GM19463 (cell line): ENCODE measurements around the gene ASB8.
A peak's percentile ranks its signal among the peaks of the same experiment; 100 is the strongest.
"Not testable (repeated sequence)": the region's sequence is repeated elsewhere in the genome, so short reads cannot be mapped to it uniquely, and the experiment has no call there.

ENCODE experiments used
- ATAC-seq: cut with Tn5 transposase; IDR thresholded peaks from one replicate; pipeline ENCODE4 v1.9.1; 2021; ENCODE audit warnings: mild to moderate bottlenecking, moderate library complexity; ENCODE audit not compliant: unreplicated experiment

The ASB8 gene

DNA sequence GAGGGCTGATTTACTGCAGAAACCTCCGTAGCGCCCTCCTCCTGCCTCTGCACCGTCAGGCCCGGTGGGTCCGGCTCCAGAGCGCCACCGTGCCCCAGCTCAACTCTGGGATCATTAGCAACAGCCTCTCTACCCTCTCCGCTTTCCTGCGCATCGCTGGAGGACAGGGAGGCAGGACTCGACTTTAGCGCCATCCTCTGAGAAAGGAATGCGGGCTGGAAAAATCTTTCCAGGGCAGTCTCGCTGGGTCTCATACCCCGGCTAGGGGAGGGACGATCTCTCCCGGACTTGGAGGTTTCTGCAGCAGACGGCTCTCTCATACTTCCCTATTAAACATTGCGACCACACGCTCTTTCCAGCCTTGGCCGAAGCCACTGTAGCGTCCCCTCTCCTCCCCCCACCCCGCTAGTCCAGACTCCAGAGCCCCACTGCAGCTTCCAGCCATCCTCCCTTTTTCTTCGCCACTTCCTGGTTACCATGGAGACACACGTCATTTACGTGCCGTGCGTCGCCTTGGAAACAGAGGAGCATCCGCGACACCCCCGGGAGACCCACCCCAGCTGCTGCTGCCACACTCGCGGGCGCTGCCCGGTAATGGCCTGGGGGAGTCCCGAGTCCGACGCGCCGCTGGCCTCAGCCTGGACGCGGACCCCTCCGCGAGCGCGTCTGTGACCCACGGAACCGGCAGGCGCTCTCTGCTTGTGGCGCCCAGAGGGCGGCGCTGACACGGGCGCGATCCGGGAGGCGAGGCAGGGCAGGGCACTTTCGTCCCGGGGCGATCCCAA lies 26.0 kb upstream of the ASB8 start, which contains the start of gene CCDC184:
Gene CCDC184 (plus strand): TSS at position 554 of the 785 bp plus-strand sequence. CDS start 479 bp downstream, outside the sequence.
- peak; percentile 75 for ATAC-seq

DNA sequence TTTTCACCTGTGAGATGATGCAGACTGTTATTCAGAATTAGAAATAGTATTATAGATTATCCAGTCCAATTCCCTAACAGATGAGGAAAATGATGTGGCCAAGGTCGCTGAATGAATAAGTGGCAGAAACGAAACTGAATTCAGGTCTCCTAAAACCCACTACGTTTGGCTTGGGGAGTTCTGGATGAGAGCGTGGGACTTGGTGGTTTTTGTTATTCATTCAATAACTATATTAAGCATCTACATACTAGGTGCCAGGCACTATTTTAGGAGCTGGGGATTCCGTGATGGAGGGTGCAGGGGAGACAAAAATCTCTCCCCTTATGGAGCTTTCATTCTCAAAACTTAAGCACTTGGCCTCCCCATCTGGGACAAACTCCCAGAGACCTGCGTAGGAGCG lies 25.3 kb upstream of the ASB8 start:
- no peak for ATAC-seq

DNA sequence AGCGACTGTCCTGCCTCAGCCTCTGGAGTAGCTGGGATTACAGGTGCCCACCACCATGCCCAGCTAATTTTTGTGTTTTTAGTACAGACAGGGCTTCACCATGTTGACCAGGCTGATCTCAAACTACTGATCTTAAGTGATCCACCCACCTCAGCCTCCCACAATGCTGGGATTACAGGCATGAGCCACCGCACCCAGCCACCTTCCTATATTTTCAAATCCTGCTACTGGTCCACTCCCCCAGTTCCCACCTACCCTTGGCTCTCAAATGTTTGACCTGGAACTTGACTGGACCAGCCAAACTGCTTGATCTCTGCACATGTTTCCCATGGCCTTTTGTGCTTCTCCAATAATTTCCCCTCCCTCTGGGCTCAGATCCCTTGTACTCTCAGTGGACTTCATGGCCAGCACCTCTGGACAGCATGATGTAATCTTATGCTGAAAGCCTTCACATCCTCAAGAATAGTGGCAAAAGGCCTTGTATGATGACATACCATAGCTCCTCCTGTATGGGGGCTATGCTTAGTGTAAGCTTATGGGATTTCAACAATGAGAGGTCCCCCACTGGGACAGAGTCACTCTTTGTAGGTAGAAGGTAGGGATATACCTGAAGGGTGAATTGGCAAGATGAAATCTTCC lies 23.7 kb upstream of the ASB8 start:
- no peak for ATAC-seq

GRCh38 chr12:48180424-48180823 lies 23.1 kb upstream of the ASB8 start:
- ATAC-seq: no peak

DNA sequence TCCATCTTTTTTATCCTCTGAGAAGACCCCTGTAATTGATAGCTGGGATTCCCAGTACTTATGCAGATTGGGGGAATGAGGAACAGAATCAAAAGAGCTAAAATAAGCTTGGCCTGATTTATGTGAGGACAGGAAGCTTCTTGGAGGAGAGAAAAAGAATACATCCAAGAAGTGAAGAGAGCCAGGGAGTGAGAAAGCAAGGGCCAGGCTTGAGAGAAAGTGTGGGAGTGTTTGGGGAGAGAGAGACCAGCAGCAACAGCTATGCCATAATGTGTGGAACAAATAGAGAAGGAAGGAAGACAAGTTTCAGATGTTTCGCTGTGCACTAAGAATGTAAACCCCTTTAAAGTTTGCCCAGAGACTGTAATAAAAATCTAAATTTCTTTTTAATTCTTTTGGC lies 22.2 kb upstream of the ASB8 start:
- no peak for ATAC-seq

GRCh38 chr12:48177982-48178381 lies 20.7 kb upstream of the ASB8 start:
- no peak for ATAC-seq

GRCh38 chr12:48176417-48176751 lies 19.1 kb upstream of the ASB8 start:
- no peak for ATAC-seq

- no peak for ATAC-seq
These were observed 18.5 kb upstream of the ASB8 start for GRCh38 chr12:48175613-48176416.

DNA sequence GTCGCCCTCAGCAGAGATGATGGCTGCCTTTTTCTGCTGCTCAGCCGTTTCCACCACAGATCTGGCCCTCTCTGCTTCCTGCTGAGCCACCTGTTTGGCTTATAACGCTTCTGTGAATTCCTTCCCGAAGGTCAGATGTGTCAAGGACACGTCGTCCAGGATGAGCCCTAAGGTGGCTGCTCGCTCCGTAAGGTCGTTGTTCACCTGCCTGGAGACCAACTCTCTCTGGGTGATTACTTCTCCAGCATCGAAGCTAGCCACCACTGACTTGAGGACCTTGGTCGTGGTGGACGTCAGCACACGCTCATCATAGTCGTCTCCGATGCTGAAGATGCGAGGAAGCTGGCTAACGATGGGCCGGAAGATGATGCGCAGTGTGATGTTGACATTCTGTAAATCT lies 11.7 kb upstream of the ASB8 start:
- ATAC-seq: no peak

DNA sequence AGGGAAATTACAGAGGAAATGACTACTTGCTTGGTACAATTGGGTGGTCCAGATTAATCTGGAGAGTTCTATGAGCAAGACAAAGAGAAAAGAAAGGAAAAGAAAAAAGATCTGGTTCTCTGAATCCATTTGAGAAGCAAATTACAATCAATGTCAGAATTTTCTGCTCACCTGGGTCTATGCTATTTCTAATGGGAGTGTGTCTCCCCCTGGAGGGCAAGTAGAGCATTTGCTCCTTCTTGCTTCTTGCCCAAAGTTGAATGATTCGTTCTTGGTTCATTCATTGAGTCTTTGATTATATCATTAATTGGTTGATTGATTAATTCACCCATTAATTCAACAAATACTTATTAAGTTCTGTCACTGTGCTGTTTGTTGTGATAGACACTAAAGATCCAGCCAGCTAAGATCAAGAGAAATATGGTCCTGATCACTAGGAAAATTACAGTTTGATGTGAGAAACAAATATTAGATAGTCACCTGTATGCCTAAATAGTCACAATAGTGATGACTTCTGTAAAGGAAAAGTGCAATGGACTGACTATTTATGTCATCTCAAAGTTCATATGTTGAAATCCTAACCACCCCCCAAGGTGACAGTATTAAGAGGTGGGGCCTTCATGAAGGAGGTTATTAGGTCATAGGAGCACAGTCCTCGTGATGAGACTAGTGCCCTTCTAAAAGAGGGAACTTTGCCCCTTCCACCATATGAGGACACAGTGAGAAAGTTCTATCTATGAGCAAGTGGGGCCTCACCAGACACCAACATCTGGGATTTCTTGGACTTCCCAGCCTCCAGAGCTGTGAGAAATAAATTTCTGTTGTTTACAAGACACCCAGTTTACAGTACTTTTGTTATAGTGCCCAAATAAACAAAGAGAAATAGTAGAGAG lies 8.0 kb upstream of the ASB8 start:
- no peak for ATAC-seq

DNA sequence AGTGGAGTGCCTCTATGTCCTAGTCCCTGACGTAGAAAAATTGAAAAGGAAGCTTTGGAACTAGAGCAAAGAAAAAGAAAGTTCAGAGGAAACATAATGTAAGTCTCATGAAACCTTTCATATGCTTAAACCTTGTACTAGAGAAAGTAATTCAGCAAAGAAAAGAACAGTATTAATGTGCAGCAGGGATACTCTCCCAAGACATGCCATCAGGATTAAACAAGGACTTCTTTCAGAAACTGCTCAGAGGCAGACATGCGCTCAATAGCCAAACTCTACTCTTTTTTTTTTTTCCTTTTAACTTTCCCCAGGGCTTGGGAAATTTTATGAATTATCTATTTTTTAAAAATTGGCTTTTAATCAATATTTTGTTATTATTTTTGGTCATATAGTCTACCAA lies 7.1 kb upstream of the ASB8 start:
- ATAC-seq: no peak

- ATAC-seq: no peak
These were observed 5.9 kb upstream of the ASB8 start for GRCh38 chr12:48163150-48163747.

DNA sequence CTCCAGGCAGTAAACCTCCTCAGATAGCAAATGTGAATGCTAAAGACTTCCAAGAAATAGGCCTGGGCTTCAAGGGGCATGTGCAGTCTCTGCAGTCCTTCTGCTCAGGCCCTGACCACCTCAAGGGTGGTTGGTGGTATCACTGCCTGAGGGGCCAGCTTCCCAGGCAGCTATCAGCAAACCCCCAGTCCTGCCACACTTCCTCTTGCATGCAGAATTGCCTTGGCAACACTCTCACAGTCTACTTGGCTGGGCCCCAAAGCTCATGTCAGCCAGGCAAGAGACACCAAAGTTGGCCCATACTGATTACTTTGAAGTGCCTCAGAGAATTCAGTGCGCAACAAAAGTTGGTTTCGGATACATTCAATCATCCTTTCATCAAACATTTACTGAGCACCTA lies 3.5 kb upstream of the ASB8 start:
- ATAC-seq: no peak

GRCh38 chr12:48160046-48160445 lies 2.7 kb upstream of the ASB8 start:
- no peak for ATAC-seq

GRCh38 chr12:48157889-48158370 lies 615 bp upstream of the ASB8 start:
- no peak for ATAC-seq

DNA sequence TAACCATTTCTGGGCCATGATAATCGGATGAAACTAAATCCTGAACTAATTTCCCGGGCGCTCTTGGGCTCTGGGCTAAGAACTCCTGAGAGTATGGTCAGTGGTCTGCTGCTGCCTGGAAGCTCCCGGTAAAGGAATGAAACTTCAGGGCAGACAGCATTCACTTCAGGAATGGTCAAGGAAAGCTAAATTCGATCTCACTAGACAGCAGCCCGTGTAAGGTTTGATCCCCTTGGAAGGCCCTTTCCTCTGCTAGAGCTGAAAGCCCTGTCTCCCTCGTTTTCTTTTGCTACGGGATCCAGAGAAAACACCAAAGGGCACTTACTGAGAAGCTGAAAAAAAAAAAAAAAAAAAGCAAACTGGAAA lies 680 bp downstream of the ASB8 start:
- no peak for ATAC-seq

DNA sequence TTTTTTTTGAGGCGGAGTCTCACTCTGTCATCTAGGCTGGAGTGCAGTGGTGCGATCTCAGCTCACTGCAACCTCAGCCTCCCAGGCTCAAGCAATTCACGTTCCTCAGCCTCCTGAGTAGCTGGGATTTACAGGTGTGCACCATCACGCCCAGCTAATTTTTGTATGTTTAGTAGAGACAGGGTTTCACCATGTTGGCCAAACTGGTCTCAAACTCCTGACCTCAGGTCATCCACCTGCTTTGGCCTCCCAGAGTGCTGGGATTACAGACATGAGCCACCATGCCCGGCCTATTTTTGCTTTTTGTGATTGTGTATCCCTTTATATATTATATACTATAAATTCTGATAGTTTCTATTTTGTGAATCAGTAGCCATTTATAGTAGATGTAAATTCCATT lies 1.5 kb downstream of the ASB8 start:
- ATAC-seq: not testable (repeated sequence)

GRCh38 chr12:48151103-48151771 lies 6.1 kb downstream of the ASB8 start:
- ATAC-seq: no peak

DNA sequence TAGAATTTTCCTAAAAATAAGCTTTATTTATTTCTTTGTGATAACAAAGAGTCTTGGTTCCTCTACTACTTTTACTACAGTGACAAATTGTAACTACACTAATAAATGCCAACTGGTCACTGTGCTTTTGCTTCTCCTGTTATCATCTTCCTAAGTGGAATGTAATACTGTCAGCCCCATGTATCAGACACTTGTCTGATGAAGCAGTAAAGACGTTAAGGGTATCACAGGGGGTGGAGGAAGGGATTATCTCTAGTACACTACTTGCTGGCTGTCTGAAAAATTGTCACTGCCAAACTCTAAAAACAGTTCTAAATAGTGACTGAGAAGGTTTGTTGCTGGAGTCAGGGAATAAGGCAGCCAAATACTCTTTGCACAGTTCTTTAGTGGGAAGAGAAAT lies 11.3 kb downstream of the ASB8 start:
- no peak for ATAC-seq

DNA sequence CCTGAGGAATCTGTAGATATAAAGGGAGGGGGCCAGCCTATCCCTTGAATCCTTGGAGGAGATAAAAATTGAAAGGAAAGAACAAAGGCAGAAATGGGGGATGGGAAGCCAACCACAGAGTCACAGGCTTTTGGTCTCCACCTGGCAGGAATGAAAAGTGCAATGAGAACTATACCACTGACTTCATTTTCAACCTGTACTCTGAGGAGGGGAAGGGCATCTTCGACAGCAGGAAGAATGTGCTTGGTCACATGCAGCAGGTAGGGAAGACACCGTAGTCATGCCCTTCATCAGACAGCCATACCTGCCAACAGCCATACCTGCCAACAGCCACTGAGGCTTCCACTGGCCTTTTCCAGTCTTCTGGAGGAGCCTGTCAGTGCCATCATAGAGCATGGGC lies 13.4 kb downstream of the ASB8 start:
- no peak for ATAC-seq
